HCT116 (cell line): ENCODE results near the gene AKIRIN2. TPM values are rescaled to one million over a fixed set of nuclear protein-coding genes. Genes with fewer than 3 reads are reported as not detected.

ENCODE experiments used
- ATAC-seq: fragments of 200-7000 bp; cut with Tn5 transposase; 2 replicates; pipeline ENCODE4 v1.9.1; 2020; ENCODE audit warnings: mild to moderate bottlenecking, moderate library complexity
- BruUV-seq: library from RNA; stranded (reverse); fragments of 400-500 nt; replicated peaks from 2 replicates; lab custom pipeline; 2021; lab: Mats Ljungman, UMichigan
- CTCF ChIA-PET: fragments of 300-600 bp; sonication (Branson Sonifier 250); formaldehyde crosslinking; loops from one replicate; lab custom pipeline; 2021; ENCODE audit warnings: antibody characterized with exemption; lab: Charles Lee
- POLR2A ChIA-PET: fragments of 300-600, 350-600 bp; sonication (Branson Sonifier 250); formaldehyde crosslinking; loops from one replicate; lab custom pipeline; 2021; ENCODE audit warnings: antibody characterized with exemption; lab: Charles Lee
- RAD21 ChIA-PET, 2 experiments: fragments of 300-600 bp; sonication (Branson Sonifier 250); formaldehyde crosslinking; loops; one replicate each; lab custom pipeline; 2023; ENCODE audit warnings: low total read pairs in 2 of 2; ENCODE audit not compliant: uncharacterized antibody in 2 of 2, unreplicated experiment in 2 of 2, low non-redundant PET in 1 of 2; lab: Charles Lee
- DNase-seq: peaks from one replicate; pipeline ENCODE4 v3.0.0-alpha.2; 2010; ENCODE audit warnings: low read depth, low spot score
- H2AFZ ChIP-seq: fragments of 200-600 bp; shearing (Covaris generic), sonication (generic); 2 replicates; pipeline ENCODE4 v1.6.1; 2017; ENCODE audit warnings: low read depth, mixed run types, mixed read lengths, antibody characterized with exemption, low read length; ENCODE audit not compliant: poor library complexity, severe bottlenecking
- H3K27ac ChIP-seq: 2 replicates; pipeline ENCODE4 v1.5.1; 2012; ENCODE audit warnings: low read depth, low read length
- H3K27me3 ChIP-seq: fragments of 200-600 bp; sonication (generic); 2 replicates; pipeline ENCODE4 v1.6.1; 2016; ENCODE audit warnings: mixed run types, low read length, mixed read lengths; ENCODE audit not compliant: insufficient read depth
- H3K36me3 ChIP-seq, 2 experiments: fragments of 200-500 bp in 1 of 2; fragments of 200-600 bp in 1 of 2; sonication (Bioruptor generic) in 1 of 2; sonication (generic) in 1 of 2; 2 replicates each; pipeline versions ENCODE4 v1.5.1 to v1.6.1; 2014 to 2016; ENCODE audit warnings: low read length in 2 of 2, inconsistent platforms in 1 of 2, mixed read lengths in 1 of 2, mixed run types in 1 of 2; ENCODE audit not compliant: insufficient read depth in 2 of 2, control insufficient read depth in 1 of 2
- H3K4me1 ChIP-seq, 2 experiments: fragments of 200-600 bp in 1 of 2; sonication (generic) in 1 of 2; 2 replicates each; pipeline versions ENCODE4 v1.5.1 to v1.6.1; 2012 to 2017; ENCODE audit warnings: low read length in 2 of 2, inconsistent platforms in 1 of 2, mild to moderate bottlenecking in 1 of 2, mixed read lengths in 1 of 2, mixed run types in 1 of 2, moderate library complexity in 1 of 2; ENCODE audit not compliant: insufficient read depth in 2 of 2, control insufficient read depth in 1 of 2
- H3K4me2 ChIP-seq: fragments of 200-600 bp; sonication (generic); 2 replicates; pipeline ENCODE4 v1.6.1; 2017; ENCODE audit warnings: mixed run types, low read length, mixed read lengths
- H3K4me3 ChIP-seq, 2 experiments: fragments of 200-600 bp in 1 of 2; sonication (generic) in 1 of 2; replicated peaks in 1 of 2; 2 replicates each; pipeline ENCODE4 v1.5.1; 2011 to 2016; ENCODE audit warnings: low read length in 2 of 2, control low read depth in 1 of 2, low read depth in 1 of 2, mild to moderate bottlenecking in 1 of 2, mixed read lengths in 1 of 2, mixed run types in 1 of 2
- H3K79me2 ChIP-seq: fragments of 200-600 bp; sonication (generic); 2 replicates; pipeline ENCODE4 v1.6.1; 2017; ENCODE audit warnings: mild to moderate bottlenecking, mixed run types, low read length, moderate library complexity, mixed read lengths; ENCODE audit not compliant: insufficient read depth
- H3K9ac ChIP-seq: fragments of 200-600 bp; sonication (generic); 2 replicates; pipeline ENCODE4 v1.6.1; 2016; ENCODE audit warnings: low read length, mixed read lengths
- H3K9me2 ChIP-seq: fragments of 200-600 bp; sonication (generic), shearing (Covaris generic); 2 replicates; pipeline ENCODE4 v1.6.1; 2017; ENCODE audit warnings: mixed run types, mild to moderate bottlenecking, moderate library complexity; ENCODE audit not compliant: insufficient read depth
- H3K9me3 ChIP-seq, 2 experiments: fragments of 200-500 bp in 1 of 2; fragments of 200-600 bp in 1 of 2; sonication (Bioruptor generic) in 1 of 2; sonication (generic) in 1 of 2; 2 replicates each; pipeline ENCODE4 v1.6.1; 2014 to 2017; ENCODE audit warnings: low read length in 2 of 2, mixed read lengths in 2 of 2, inconsistent platforms in 1 of 2, low read depth in 1 of 2, mild to moderate bottlenecking in 1 of 2, mixed run types in 1 of 2, moderate library complexity in 1 of 2; ENCODE audit not compliant: control insufficient read depth in 1 of 2, insufficient read depth in 1 of 2
- H4K20me1 ChIP-seq: fragments of 200-600 bp; sonication (generic), shearing (Covaris generic); 2 replicates; pipeline ENCODE4 v1.6.1; 2017; ENCODE audit warnings: mixed run types, mild to moderate bottlenecking, moderate library complexity; ENCODE audit not compliant: insufficient read depth
- CBX3 ChIP-seq: IDR thresholded peaks from 2 replicates; pipeline ENCODE4 v1.6.1; 2012; ENCODE audit warnings: low read depth
- CTCF ChIP-seq, 3 experiments: fragments of 200-600 bp in 1 of 3; sonication (generic) in 1 of 3; IDR thresholded peaks in 2 of 3; conservative IDR thresholded peaks in 1 of 3; 2 replicates each; pipeline ENCODE4 v1.5.1; 2012 to 2017; ENCODE audit warnings: low read depth in 2 of 3, low read length in 2 of 3, antibody characterized with exemption in 1 of 3, borderline replicate concordance in 1 of 3, control low read depth in 1 of 3, mild to moderate bottlenecking in 1 of 3, mixed read lengths in 1 of 3, mixed run types in 1 of 3, moderate library complexity in 1 of 3; ENCODE audit not compliant: insufficient read depth in 1 of 3
- EGR1 ChIP-seq: IDR thresholded peaks from 2 replicates; pipeline ENCODE4 v1.6.1; 2012; ENCODE audit warnings: low read depth
- ELF1 ChIP-seq: IDR thresholded peaks from 2 replicates; pipeline ENCODE4 v1.6.1; 2012; ENCODE audit warnings: low read depth, borderline replicate concordance
- EZH2phosphoT487 ChIP-seq: fragments of 200-600 bp; IDR thresholded peaks from 2 replicates; pipeline ENCODE4 v1.6.1; 2018; ENCODE audit warnings: antibody characterized with exemption, borderline replicate concordance
- JUND ChIP-seq: IDR thresholded peaks from 2 replicates; pipeline ENCODE4 v1.6.1; 2012
- POLR2A ChIP-seq: IDR thresholded peaks from 2 replicates; pipeline ENCODE4 v1.7.0; 2011; ENCODE audit warnings: borderline replicate concordance; ENCODE audit not compliant: insufficient read depth, insufficient read length; ENCODE audit errors: extremely low read depth
- POLR2AphosphoS5 ChIP-seq: IDR thresholded peaks from 2 replicates; pipeline ENCODE4 v1.6.1; 2011; ENCODE audit warnings: mild to moderate bottlenecking, low read depth, low read length, moderate library complexity
- REST ChIP-seq: IDR thresholded peaks from 2 replicates; pipeline ENCODE4 v1.6.1; 2012; ENCODE audit warnings: low read depth
- SP1 ChIP-seq: IDR thresholded peaks from 2 replicates; pipeline ENCODE4 v1.6.1; 2012; ENCODE audit warnings: low read depth
- SRF ChIP-seq: IDR thresholded peaks from 2 replicates; pipeline ENCODE4 v1.6.1; 2012; ENCODE audit warnings: low read depth
- ZFX ChIP-seq: fragments of 450-650 bp; IDR thresholded peaks from 2 replicates; pipeline ENCODE4 v1.6.1; 2017
- intact Hi-C: fragments of 100-400 bp; cut with micrococcal nuclease; formaldehyde crosslinking; loops from 2 replicates; pipeline ENCODE4 v1.10.0; 2022
- total RNA-seq: library from RNA; stranded (reverse); gene quantifications from one replicate; pipeline ENCODE4 v1.2.1, GENCODE V29; 2021; ENCODE audit not compliant: unreplicated experiment

The AKIRIN2 gene
- total RNA-seq, 1 experiment from 2014 or later, result 54.8 TPM

- H3K27ac ChIP-seq, result no peak overlapping the region
- H3K9ac ChIP-seq, result no peak overlapping the region
- no peaks in the 10 kb centered on the region for H3K4me1 ChIP-seq
- ChIA-PET POLR2A (no interaction called here), RAD21 (no interaction called here)
- H3K4me2 ChIP-seq, result no peak overlapping the region
- DNase-seq (no peak), ATAC-seq (no peak)
- no TSS peak for BruUV-seq
- H2AFZ ChIP-seq, result no peak overlapping the region
- intact Hi-C loops, result no loop called here
- H3K9me2 ChIP-seq, result no peaks in the 10 kb centered on the region
- H4K20me1 ChIP-seq, result no peaks in the 10 kb centered on the region
- H3K4me3 ChIP-seq, result no peak overlapping the region
- peaks cover 31% of the 10 kb centered on the region for H3K79me2 ChIP-seq
- TF ChIP-seq CBX3 (no peak), EGR1 (no peak), POLR2A (no peak), POLR2AphosphoS5 (no peak), SP1 (no peak)
- TF ChIP-seq, all 23 proteins: peak for 0
- Histone ChIP-seq H3K36me3 (peaks cover 12 to 21% of the 10 kb centered on the region in 2 experiments), H3K9me3 (no peaks in the 10 kb centered on the region), H3K27me3 (no peaks in the 10 kb centered on the region)
- CTCF ChIA-PET, result no interaction called here
These were observed 27.7 kb downstream of the AKIRIN2 start for GRCh38 chr6:87674290-87674689.

GRCh38 chr6:87673237-87673636, 28.8 kb downstream of the AKIRIN2 start:
- no peaks in the 10 kb centered on the region for H3K9me3 ChIP-seq
- H3K36me3 ChIP-seq, result peaks cover 10 to 21% of the 10 kb centered on the region in 2 experiments
- RAD21 ChIA-PET, result no interaction called here
- no peaks in the 10 kb centered on the region for H3K9me2 ChIP-seq
- H2AFZ ChIP-seq, result no peak overlapping the region
- H3K4me1 ChIP-seq, result no peaks in the 10 kb centered on the region
- CTCF ChIA-PET, result no interaction called here
- BruUV-seq, result no TSS peak
- TF ChIP-seq EGR1 (no peak), ZFX (no peak), SP1 (no peak), CTCF (IDR thresholded peaks at IDR 0.05 in 2 of 3, conservative IDR thresholded peaks at IDR 0.05 in 1 of 3; ENCODE audit: borderline replicate concordance in 1 of 3, insufficient read depth in 1 of 3, low read depth in 2 of 3, low read length in 2 of 3) (no peak), JUND (no peak), EZH2phosphoT487 (no peak), CBX3 (no peak), ELF1 (no peak), SRF (no peak), REST (no peak)
- intact Hi-C loops, result no loop called here
- H3K27me3 ChIP-seq, result no peaks in the 10 kb centered on the region
- POLR2A ChIA-PET, result no interaction called here
- no peak overlapping the region for H3K9ac ChIP-seq
- H3K27ac ChIP-seq, result no peak overlapping the region
- no peaks in the 10 kb centered on the region for H4K20me1 ChIP-seq
- H3K4me3 ChIP-seq, result no peak overlapping the region
- no peak overlapping the region for H3K4me2 ChIP-seq
- DNase-seq (no peak), ATAC-seq (no peak)
- peaks cover 21% of the 10 kb centered on the region for H3K79me2 ChIP-seq
